Measurements from ENCODE around the gene LTF.

- TF ChIP-seq PBX3 (CRISPR knock-in tag; IDR thresholded peaks at IDR 0.05) = no peak
- TF ChIP-seq ZNF555 (tag by site-specific recombination; conservative IDR thresholded peaks at IDR 0.05) = no peak
- TF ChIP-seq, protein P1, sequence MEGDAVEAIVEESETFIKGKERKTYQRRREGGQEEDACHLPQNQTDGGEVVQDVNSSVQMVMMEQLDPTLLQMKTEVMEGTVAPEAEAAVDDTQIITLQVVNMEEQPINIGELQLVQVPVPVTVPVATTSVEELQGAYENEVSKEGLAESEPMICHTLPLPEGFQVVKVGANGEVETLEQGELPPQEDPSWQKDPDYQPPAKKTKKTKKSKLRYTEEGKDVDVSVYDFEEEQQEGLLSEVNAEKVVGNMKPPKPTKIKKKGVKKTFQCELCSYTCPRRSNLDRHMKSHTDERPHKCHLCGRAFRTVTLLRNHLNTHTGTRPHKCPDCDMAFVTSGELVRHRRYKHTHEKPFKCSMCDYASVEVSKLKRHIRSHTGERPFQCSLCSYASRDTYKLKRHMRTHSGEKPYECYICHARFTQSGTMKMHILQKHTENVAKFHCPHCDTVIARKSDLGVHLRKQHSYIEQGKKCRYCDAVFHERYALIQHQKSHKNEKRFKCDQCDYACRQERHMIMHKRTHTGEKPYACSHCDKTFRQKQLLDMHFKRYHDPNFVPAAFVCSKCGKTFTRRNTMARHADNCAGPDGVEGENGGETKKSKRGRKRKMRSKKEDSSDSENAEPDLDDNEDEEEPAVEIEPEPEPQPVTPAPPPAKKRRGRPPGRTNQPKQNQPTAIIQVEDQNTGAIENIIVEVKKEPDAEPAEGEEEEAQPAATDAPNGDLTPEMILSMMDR (tag by site-specific recombination; IDR thresholded peaks at IDR 0.05) = no peak
- TF ChIP-seq ELK4 (IDR thresholded peaks at IDR 0.05; ENCODE audit: borderline replicate concordance, low read depth, low read length) = no peak
- TF ChIP-seq HOXA7 (CRISPR knock-in tag; IDR thresholded peaks at IDR 0.05; ENCODE audit: borderline replicate concordance) = no peak
- TF ChIP-seq RBAK (tag by site-specific recombination; IDR thresholded peaks at IDR 0.05) = no peak
- TF ChIP-seq ZNF140 (tag by site-specific recombination; IDR thresholded peaks at IDR 0.05) = no peak
- TF ChIP-seq ZNF10 (tag by site-specific recombination; IDR thresholded peaks at IDR 0.05) = no peak
- no peak for TF ChIP-seq ZBTB1 (tag by site-specific recombination; IDR thresholded peaks at IDR 0.05)
- no peak for TF ChIP-seq ZNF768 (tag by site-specific recombination; IDR thresholded peaks at IDR 0.05)
- TF ChIP-seq ZNF366 (tag by site-specific recombination; conservative IDR thresholded peaks at IDR 0.05) = no peak
- TF ChIP-seq ZNF239 (tag by site-specific recombination; IDR thresholded peaks at IDR 0.05) = no peak
- no peak for TF ChIP-seq ZFHX2 (tag by site-specific recombination; conservative IDR thresholded peaks at IDR 0.05)
- TF ChIP-seq ZNF677 (tag by site-specific recombination; IDR thresholded peaks at IDR 0.05) = no peak
Measured at GRCh38 chr3:46464326-46465195, at the start of gene LTF.
